ENCODE results near the gene ADAM33.

- TF ChIP-seq POLR2AphosphoS5 (IDR thresholded peaks at IDR 0.05) (no peak), CTCF (IDR thresholded peaks at IDR 0.05) (no peak)
Observed at GRCh38 chr20:3697588-3698305, 15.9 kb upstream of the ADAM33 start.
